Neutrophil (primary cell): ENCODE data around the gene VAV1.
A peak's percentile ranks its signal among the peaks of the same experiment; 100 is the strongest.
"Not testable (repeated sequence)": the region's sequence is repeated elsewhere in the genome, so short reads cannot be mapped to it uniquely, and the experiment has no call there.

Experiments
- H3K27ac ChIP-seq: fragments of 200-600 bp; sonication (generic); 2 replicates; pipeline ENCODE4 v1.5.1; 2016; ENCODE audit warnings: mild to moderate bottlenecking, moderate library complexity
- H3K27me3 ChIP-seq: fragments of 200-600 bp; sonication (generic); 2 replicates; pipeline ENCODE4 v1.6.0; 2016; ENCODE audit warnings: mild to moderate bottlenecking
- H3K36me3 ChIP-seq: fragments of 200-600 bp; sonication (generic); 2 replicates; pipeline ENCODE4 v1.5.1; 2017
- H3K4me1 ChIP-seq, 2 experiments: fragments of 200-600 bp in 1 of 2; sonication (generic) in 1 of 2; 1 replicate in 1 of 2; 2 replicates in 1 of 2; pipeline versions ENCODE4 v1.5.1 to v1.6.1; 2013 to 2016; ENCODE audit warnings: low read depth in 1 of 2, low read length in 1 of 2, mild to moderate bottlenecking in 1 of 2, moderate library complexity in 1 of 2; ENCODE audit not compliant: control insufficient read depth in 1 of 2, insufficient read depth in 1 of 2
- H3K4me3 ChIP-seq, 2 experiments: fragments of 200-600 bp in 1 of 2; sonication (generic) in 1 of 2; 1 replicate in 1 of 2; 2 replicates in 1 of 2; pipeline ENCODE4 v1.5.1; 2013 to 2016; ENCODE audit warnings: low read depth in 1 of 2, low read length in 1 of 2, mild to moderate bottlenecking in 1 of 2, moderate library complexity in 1 of 2
- H3K9me3 ChIP-seq: fragments of 200-600 bp; sonication (generic); 2 replicates; pipeline ENCODE4 v1.5.1; 2016
- CTCF ChIP-seq: fragments of 200-600 bp; sonication (generic); IDR thresholded peaks from 2 replicates; pipeline ENCODE4 v1.5.1; 2016; ENCODE audit warnings: antibody characterized with exemption

VAV1 gene

GRCh38 chr19:6761053-6761676, 11.3 kb upstream of the VAV1 start:
- Histone ChIP-seq H3K27ac (no peak overlapping the region), H3K36me3 (no peaks in the 10 kb centered on the region), H3K4me1 (peaks cover 7 to 11% of the 10 kb centered on the region in 2 experiments), H3K9me3 (no peaks in the 10 kb centered on the region), H3K27me3 (no peaks in the 10 kb centered on the region), H3K4me3 (no peak overlapping the region)
- no peak for TF ChIP-seq CTCF

- H3K36me3 ChIP-seq, H3K27ac ChIP-seq, H3K27me3 ChIP-seq, H3K4me3 ChIP-seq, H3K9me3 ChIP-seq: not testable (repeated sequence)
- H3K4me1 ChIP-seq: peaks cover 19 to 23% of the 10 kb centered on the region in 2 experiments
Measured at GRCh38 chr19:6762253-6762797, 10.2 kb upstream of the VAV1 start.

GRCh38 chr19:6765738-6766356, 6.7 kb upstream of the VAV1 start:
- Histone ChIP-seq H3K9me3 (no peaks in the 10 kb centered on the region), H3K4me3 (peak overlapping the region in 1 of 2 experiments; percentile 73), H3K27ac (peak overlapping the region; percentile 91), H3K36me3 (no peaks in the 10 kb centered on the region), H3K4me1 (peaks cover 46 to 50% of the 10 kb centered on the region in 2 experiments), H3K27me3 (no peaks in the 10 kb centered on the region)
- TF ChIP-seq CTCF: no peak

- no peak for TF ChIP-seq CTCF
- Histone ChIP-seq H3K4me1 (peaks cover 51 to 55% of the 10 kb centered on the region in 2 experiments), H3K36me3 (no peaks in the 10 kb centered on the region), H3K4me3 (peak overlapping the region; percentile 71 to 73), H3K27me3 (no peaks in the 10 kb centered on the region), H3K9me3 (no peaks in the 10 kb centered on the region), H3K27ac (peak overlapping the region; percentile 91)
Measured at GRCh38 chr19:6766357-6767080, 6.0 kb upstream of the VAV1 start.

GRCh38 chr19:6767081-6767356, 5.5 kb upstream of the VAV1 start:
- Histone ChIP-seq H3K27ac (peak overlapping the region; percentile 91), H3K27me3 (no peaks in the 10 kb centered on the region), H3K36me3 (no peaks in the 10 kb centered on the region), H3K9me3 (no peaks in the 10 kb centered on the region), H3K4me3 (peak overlapping the region; percentile 71 to 73), H3K4me1 (peaks cover 55 to 60% of the 10 kb centered on the region in 2 experiments)
- TF ChIP-seq CTCF: no peak
